Esophagus squamous epithelium (tissue), 5 donors: ENCODE measurements around the gene IFITM2. TPM values are rescaled to one million over a fixed set of nuclear protein-coding genes. Genes with fewer than 3 reads are reported as not detected.

ENCODE experiments used
- DNase-seq: peaks from one replicate; lab custom pipeline; 2025; lab: John Stamatoyannopoulos, UW
- H3K27ac ChIP-seq, 4 donors: fragments of 200-600 bp; sonication (generic); one replicate each; pipeline ENCODE4 v1.5.1; 2016 to 2019; ENCODE audit warnings: mild to moderate bottlenecking in 1 of 4
- H3K27me3 ChIP-seq, 4 donors: fragments of 200-600 bp; sonication (generic); 1 replicate in 3 of 4; 2 replicates in 1 of 4; pipeline versions ENCODE4 v1.5.1 to v1.6.0; 2017 to 2021; ENCODE audit warnings: antibody characterized with exemption in 1 of 4
- H3K36me3 ChIP-seq, 3 donors: fragments of 200-600 bp; sonication (generic); one replicate each; pipeline ENCODE4 v1.5.1; 2016 to 2019
- H3K4me1 ChIP-seq, 3 donors: fragments of 200-600 bp; sonication (generic); one replicate each; pipeline ENCODE4 v1.5.1; 2017 to 2019
- H3K4me3 ChIP-seq, 4 donors: fragments of 200-600 bp; sonication (generic); 1 replicate in 3 of 4; 2 replicates in 1 of 4; pipeline ENCODE4 v1.5.1; 2016 to 2019; ENCODE audit warnings: mild to moderate bottlenecking in 2 of 4, moderate library complexity in 1 of 4
- H3K9me3 ChIP-seq, 3 donors: fragments of 200-600 bp; sonication (generic); one replicate each; pipeline ENCODE4 v1.5.1; 2016 to 2019
- CTCF ChIP-seq, 6 experiments: fragments of 450-650 bp in 4 of 6; fragments of 200-600 bp in 2 of 6; sonication (generic) in 2 of 6; IDR thresholded peaks; one replicate each; pipeline ENCODE4 v1.5.1; 2016 to 2019; ENCODE audit warnings: antibody characterized with exemption in 6 of 6, mild to moderate bottlenecking in 4 of 6, moderate library complexity in 4 of 6
- POLR2A ChIP-seq, 4 donors: fragments of 450-650 bp; IDR thresholded peaks; one replicate each; pipeline ENCODE4 v1.6.1; 2017; ENCODE audit warnings: antibody characterized with exemption in 4 of 4, mild to moderate bottlenecking in 4 of 4, moderate library complexity in 3 of 4
- WGBS, 2 donors: methylation state at CpG; one replicate each; pipeline ENCODE4 v1.1.5; 2018; 5-methylcytosine and 5-hydroxymethylcytosine counted together
- intact Hi-C: fragments of 100-400 bp; cut with DNase I; formaldehyde crosslinking; loops from one replicate; pipeline ENCODE4 v1.15.0; 2022
- total RNA-seq, 4 donors: library from RNA; depleted of rRNA; stranded (reverse); fragments of >200 nt; gene quantifications; one replicate each; pipeline ENCODE4 v1.1.0, GENCODE V29; 2016
- donor health status: DM: yes; HTN: yes; CAD: no.

The IFITM2 gene
- total RNA-seq, 4 donors from 2014 or later, result 14.4 to 67.5 (median 50.3) TPM

- Histone ChIP-seq H3K4me1 (peaks cover 7 to 52% (median 14%) of the 10 kb centered on the region in 3 donors), H3K4me3 (no peak overlapping the region), H3K36me3 (no peaks in the 10 kb centered on the region), H3K27me3 (peaks cover 0 to 37% (median 8%) of the 10 kb centered on the region in 4 donors), H3K27ac (no peak overlapping the region), H3K9me3 (no peaks in the 10 kb centered on the region)
- no peak for DNase-seq
- WGBS, 2 donors, result 73 to 82% methylated on average over 9 to 11 of the region's 12 CpGs
- TF ChIP-seq POLR2A (IDR thresholded peaks at IDR 0.05) (no peak), CTCF (IDR thresholded peaks at IDR 0.05) (no peak)
- intact Hi-C loops, result loop anchor here (5.0 kb wide), 1 partner anchor 59 kb away; no protein-coding TSS in a partner anchor
These were observed 4.3 kb upstream of the IFITM2 start for GRCh38 chr11:303363-303762.

DNA sequence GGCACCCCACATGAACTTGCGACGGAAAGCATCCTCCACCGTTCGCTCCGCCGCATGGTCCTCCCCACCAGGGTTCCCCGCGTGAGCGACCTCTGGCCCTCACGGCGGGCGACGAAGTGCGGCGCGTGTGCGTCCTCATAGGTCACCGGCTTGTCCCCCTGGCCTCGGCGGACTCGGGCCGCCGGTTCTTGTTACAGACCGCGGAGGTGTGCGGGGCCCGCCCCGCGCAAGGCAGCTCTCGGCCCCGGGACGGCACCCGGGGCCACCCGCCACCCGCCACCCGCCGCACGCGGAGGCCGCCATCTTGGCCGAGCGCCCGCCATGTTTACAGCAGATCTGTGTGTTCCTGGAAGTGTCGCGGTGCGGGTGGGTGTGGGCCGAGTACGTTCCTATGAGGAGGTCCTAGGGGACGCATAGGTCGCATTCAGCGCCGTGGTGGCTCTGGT lies 3.5 kb upstream of the IFITM2 start:
- intact Hi-C loops, result loop anchor here (5.0 kb wide), 1 partner anchor 58 kb away; no protein-coding TSS in a partner anchor
- WGBS, 2 donors, result 71 to 100% methylated on average over 1 to 11 of the region's 52 CpGs
- Histone ChIP-seq H3K4me1 (peaks cover 11 to 52% (median 18%) of the 10 kb centered on the region in 3 donors), H3K36me3 (no peaks in the 10 kb centered on the region), H3K27ac (no peak overlapping the region), H3K4me3 (no peak overlapping the region), H3K9me3 (no peaks in the 10 kb centered on the region), H3K27me3 (peaks cover 0 to 29% (median 4%) of the 10 kb centered on the region in 4 donors)
- no peak for TF ChIP-seq POLR2A (IDR thresholded peaks at IDR 0.05)
- no peak for TF ChIP-seq CTCF (IDR thresholded peaks at IDR 0.05)
- no peak for DNase-seq

DNA sequence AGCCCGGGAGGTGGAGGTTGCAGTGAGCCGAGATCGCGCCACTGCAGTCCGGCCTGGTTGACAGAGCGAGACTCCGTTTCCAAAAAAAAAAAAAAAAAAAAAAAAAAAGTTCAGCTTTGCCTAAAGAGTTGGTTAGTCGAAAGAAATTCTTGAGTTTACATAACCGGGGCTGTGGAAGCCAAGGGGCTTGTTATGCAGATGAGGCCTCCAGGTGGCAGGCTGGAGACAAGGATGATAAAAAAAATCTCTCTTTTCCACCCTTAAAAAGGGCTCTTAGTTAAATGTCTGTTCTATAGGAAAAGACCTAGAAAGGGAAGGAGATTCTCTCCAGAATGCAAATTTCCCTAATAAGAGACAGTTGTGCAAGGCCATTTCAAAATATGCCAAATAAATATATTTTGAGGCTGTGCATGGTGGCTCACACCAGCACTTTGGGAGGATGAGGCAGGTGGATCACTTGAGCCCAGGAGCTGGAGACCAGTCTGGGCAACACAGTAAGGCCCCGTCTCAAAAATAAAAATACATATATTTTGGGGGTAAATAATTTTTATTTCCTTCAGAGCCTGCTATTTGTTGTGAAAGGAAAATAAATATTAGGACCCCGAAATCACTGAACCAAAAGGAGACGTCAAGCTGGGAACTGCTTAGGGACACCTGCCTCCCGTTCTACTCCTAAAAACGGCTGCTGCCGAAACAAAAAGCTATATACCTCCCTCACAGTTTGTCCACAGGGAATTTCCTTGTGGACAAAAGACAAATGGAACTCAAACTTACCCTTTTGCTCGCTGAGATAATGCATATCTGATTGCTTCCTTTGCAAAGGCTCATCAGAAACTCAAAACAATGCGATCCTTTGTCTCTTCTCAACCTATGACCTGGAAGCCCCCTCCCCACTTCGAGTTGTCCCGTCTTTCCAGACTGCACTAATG lies 2.4 kb upstream of the IFITM2 start:
- no peaks in the 10 kb centered on the region for H3K36me3 ChIP-seq
- intact Hi-C loops, result loop anchor here (5.0 kb wide), 1 partner anchor 57 kb away; no protein-coding TSS in a partner anchor
- WGBS, 2 donors, result 30 to 32% methylated on average over 19 of the region's 19 CpGs
- peaks cover 0 to 18% (median 0%) of the 10 kb centered on the region in 4 donors for H3K27me3 ChIP-seq
- H3K27ac ChIP-seq, result peak overlapping the region in 1 of 4 donors; percentile 93
- no peak overlapping the region for H3K4me3 ChIP-seq
- peak; percentile 37 to 84 (median 72) for TF ChIP-seq CTCF (IDR thresholded peaks at IDR 0.05)
- no peak for TF ChIP-seq POLR2A (IDR thresholded peaks at IDR 0.05)
- no peak for DNase-seq
- no peaks in the 10 kb centered on the region for H3K9me3 ChIP-seq
- peaks cover 10 to 56% (median 27%) of the 10 kb centered on the region in 3 donors for H3K4me1 ChIP-seq

GRCh38 chr11:305844-306211 lies 1.8 kb upstream of the IFITM2 start:
- Histone ChIP-seq H3K4me1 (peaks cover 10 to 56% (median 27%) of the 10 kb centered on the region in 3 donors), H3K36me3 (no peaks in the 10 kb centered on the region), H3K4me3 (no peak overlapping the region), H3K9me3 (no peaks in the 10 kb centered on the region), H3K27me3 (peaks cover 0 to 12% (median 0%) of the 10 kb centered on the region in 4 donors), H3K27ac (peak overlapping the region in 2 of 4 donors; percentile 88 to 93)
- intact Hi-C loops, result no loop called here
- DNase-seq, result no peak
- 94% methylated on average over 8 to 9 of the region's 10 CpGs for WGBS, 2 donors
- no peak for TF ChIP-seq POLR2A (IDR thresholded peaks at IDR 0.05)
- TF ChIP-seq CTCF (IDR thresholded peaks at IDR 0.05), result no peak
